CD4-positive, alpha-beta T cell (primary cell): ENCODE measurements around the gene LGALS8. TPM values are rescaled to one million over a fixed set of nuclear protein-coding genes. Genes with fewer than 3 reads are reported as not detected.

Experiments
- ATAC-seq: fragments of 200-7000 bp; cut with Tn5 transposase; one replicate; pipeline ENCODE4 v1.10.0; 2022; ENCODE audit warnings: mild to moderate bottlenecking; ENCODE audit not compliant: poor library complexity
- CTCF ChIA-PET: fragments of 350-600 bp; sonication (Branson Sonifier 250); formaldehyde crosslinking; loops from one replicate; lab custom pipeline; 2021; ENCODE audit warnings: antibody characterized with exemption, inconsistent platforms; lab: Charles Lee
- POLR2A ChIA-PET: fragments of 350-600 bp; sonication (Branson Sonifier 250); formaldehyde crosslinking; loops from one replicate; lab custom pipeline; 2021; ENCODE audit warnings: antibody characterized with exemption, inconsistent platforms; lab: Charles Lee
- DNase-seq, 14 experiments: peaks; one replicate each; pipeline ENCODE4 v3.0.0-alpha.2; 2013 to 2020; ENCODE audit warnings: mixed read lengths in 2 of 14
- H3K27ac ChIP-seq, 2 donors: one replicate each; pipeline versions ENCODE4 v1.5.1 to v1.7.0; 2013; ENCODE audit warnings: low read length in 2 of 2, low read depth in 1 of 2, mild to moderate bottlenecking in 1 of 2
- H3K27me3 ChIP-seq, 2 experiments: 1 replicate in 1 of 2; 2 replicates in 1 of 2; pipeline versions ENCODE4 v1.6.1 to v1.7.0; 2013; ENCODE audit warnings: low read length in 2 of 2, control low read depth in 1 of 2, mild to moderate bottlenecking in 1 of 2, moderate library complexity in 1 of 2; ENCODE audit not compliant: insufficient read depth in 2 of 2, control insufficient read depth in 1 of 2
- H3K36me3 ChIP-seq: one replicate; pipeline ENCODE4 v1.6.1; 2013; ENCODE audit warnings: low read length, control low read depth; ENCODE audit not compliant: insufficient read depth
- H3K4me1 ChIP-seq: one replicate; pipeline ENCODE4 v1.6.1; 2013; ENCODE audit warnings: low read length, control low read depth; ENCODE audit not compliant: insufficient read depth
- H3K4me3 ChIP-seq: one replicate; pipeline ENCODE4 v1.5.1; 2013; ENCODE audit warnings: mild to moderate bottlenecking, low read length, moderate library complexity
- H3K9me3 ChIP-seq, 2 experiments: 1 replicate in 1 of 2; 2 replicates in 1 of 2; pipeline versions ENCODE4 v1.6.1 to v1.7.0; 2013; ENCODE audit warnings: low read length in 2 of 2, mild to moderate bottlenecking in 2 of 2, control low read depth in 1 of 2, moderate library complexity in 1 of 2; ENCODE audit not compliant: control insufficient read depth in 1 of 2, insufficient read depth in 1 of 2
- H3K27ac Mint-ChIP-seq: one replicate; pipeline ENCODE4 v1.8.0; 2020; ENCODE audit warnings: mixed read lengths
- H3K27me3 Mint-ChIP-seq: one replicate; pipeline ENCODE4 v1.8.0; 2021; ENCODE audit warnings: mixed read lengths
- H3K36me3 Mint-ChIP-seq: one replicate; pipeline ENCODE4 v1.8.0; 2021; ENCODE audit warnings: low read depth, mixed read lengths
- H3K4me1 Mint-ChIP-seq: one replicate; pipeline ENCODE4 v1.8.0; 2021; ENCODE audit warnings: low read depth, mixed read lengths
- H3K4me3 Mint-ChIP-seq: one replicate; pipeline ENCODE4 v1.8.0; 2020; ENCODE audit warnings: mild to moderate bottlenecking, mixed read lengths
- H3K9me3 Mint-ChIP-seq: one replicate; pipeline ENCODE4 v1.8.0; 2020; ENCODE audit warnings: mixed read lengths
- CTCF ChIP-seq: fragments of 200-600 bp; IDR thresholded peaks from one replicate; pipeline ENCODE4 v1.8.0; 2022; ENCODE audit warnings: antibody characterized with exemption, mild to moderate bottlenecking
- intact Hi-C, 2 experiments: fragments of 100-400 bp; cut with DNase I in 1 of 2; cut with micrococcal nuclease in 1 of 2; formaldehyde crosslinking; loops; one replicate each; pipeline versions ENCODE4 v1.15.1 to v1.9.0; 2023 to 2025; cut with DNase I, micrococcal nuclease
- total RNA-seq, 174 experiments: library from RNA in 2 of 174; stranded (reverse) in 2 of 174; gene quantifications; one replicate each; pipeline ENCODE4 v1.2.3 and lab custom pipeline; 2021 to 2026

The LGALS8 gene
- total RNA-seq, 2 experiments from 2014 or later = 138 to 144 TPM

- peak overlapping the region; percentile 99 for H3K4me3 Mint-ChIP-seq
- H3K36me3 ChIP-seq = peaks cover 21% of the 10 kb centered on the region
- H3K4me1 ChIP-seq = peaks cover 14% of the 10 kb centered on the region
- H3K9me3 Mint-ChIP-seq = no peaks in the 10 kb centered on the region
- peak overlapping the region; percentile 97 for H3K27ac Mint-ChIP-seq
- ChIA-PET POLR2A (interaction anchor here (0.8 to 1.5 kb wide), 4 partner anchors 8 to 82 kb away, joined by 3 to 6 read pairs (median 4); partner anchors contain the start of gene HEATR1), CTCF (no interaction called here)
- peaks cover 37% of the 10 kb centered on the region for H3K36me3 Mint-ChIP-seq
- peaks cover 45% of the 10 kb centered on the region for H3K4me1 Mint-ChIP-seq
- H3K27me3 Mint-ChIP-seq = no peaks in the 10 kb centered on the region
- peak in 2 of 14 experiments; percentile 18 to 36 for DNase-seq
- no peaks in the 10 kb centered on the region for H3K27me3 ChIP-seq
- peak overlapping the region; percentile 82 to 85 for H3K27ac ChIP-seq
- no peak for TF ChIP-seq CTCF
- intact Hi-C loops = loop anchor here (5.0 to 10.0 kb wide), 5 partner anchors 79 to 274 kb away; partner anchors contain the start of genes ERO1B (in 2 of the 2), HEATR1 (in 2 of the 2) and MTR (in 1 of the 2)
- H3K4me3 ChIP-seq = peak overlapping the region; percentile 82
- H3K9me3 ChIP-seq = no peaks in the 10 kb centered on the region
- no peak for ATAC-seq
These were observed 662 bp upstream of the LGALS8 start for GRCh38 chr1:236522937-236523703.

DNA sequence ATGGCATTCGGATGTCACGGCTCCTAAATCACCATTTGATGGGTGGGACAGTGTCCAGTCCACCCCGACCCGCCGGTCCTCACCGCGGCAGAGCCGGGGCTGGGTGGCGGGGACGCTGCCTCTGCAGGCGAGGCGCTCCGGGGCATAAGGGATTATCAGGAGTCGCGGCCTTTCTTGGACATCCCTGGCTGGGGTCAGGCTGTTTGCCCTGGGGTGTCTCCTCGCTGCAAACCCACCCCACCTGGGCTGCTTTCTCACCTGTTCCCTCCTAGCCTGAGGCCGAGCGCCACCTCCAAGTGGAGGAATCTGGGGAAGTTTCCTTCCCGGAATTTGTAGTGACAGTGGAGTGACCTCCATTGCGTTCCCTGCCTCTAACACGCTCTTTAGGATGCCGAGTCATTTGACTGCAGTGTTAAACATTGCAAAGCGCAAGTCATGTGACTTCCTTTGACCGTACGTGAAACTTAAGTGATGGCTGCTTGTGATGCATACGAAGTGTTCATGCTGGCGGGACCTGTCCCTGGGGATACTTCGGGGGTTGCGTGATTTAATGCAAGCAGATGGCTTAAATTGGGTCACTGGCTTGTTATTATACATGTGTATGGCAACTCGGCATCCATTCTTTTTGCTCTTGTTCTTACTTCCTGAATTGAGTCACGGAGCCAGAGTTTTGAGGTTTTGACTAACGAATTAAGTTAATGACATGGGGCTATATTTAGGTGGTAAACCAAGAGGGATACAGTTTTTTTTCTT, 536 bp downstream of the LGALS8 start:
- peak overlapping the region; percentile 82 for H3K4me3 ChIP-seq
- POLR2A ChIA-PET = interaction anchor here (0.7 to 1.8 kb wide), 9 partner anchors 8 to 1193 kb away, joined by 3 to 7 read pairs (median 4); partner anchors contain the start of gene HEATR1
- Mint-ChIP-seq H3K36me3 (peaks cover 45% of the 10 kb centered on the region), H3K4me3 (peak overlapping the region; percentile 99), H3K9me3 (no peaks in the 10 kb centered on the region), H3K4me1 (peaks cover 43% of the 10 kb centered on the region), H3K27me3 (no peaks in the 10 kb centered on the region), H3K27ac (peak overlapping the region; percentile 97)
- peak; percentile 28 to 88 (median 52) for DNase-seq
- ATAC-seq = peak; percentile 84
- CTCF ChIA-PET = no interaction called here
- H3K27ac ChIP-seq = peak overlapping the region; percentile 82 to 85
- no peak for TF ChIP-seq CTCF
- peaks cover 25% of the 10 kb centered on the region for H3K36me3 ChIP-seq
- intact Hi-C loops = loop anchor here (5.0 to 10.0 kb wide), 5 partner anchors 78 to 273 kb away; partner anchors contain the start of genes ERO1B (in 2 of the 2), HEATR1 (in 2 of the 2) and MTR (in 1 of the 2)
- peaks cover 12% of the 10 kb centered on the region for H3K4me1 ChIP-seq
- H3K27me3 ChIP-seq = no peaks in the 10 kb centered on the region
- H3K9me3 ChIP-seq = no peaks in the 10 kb centered on the region

DNA sequence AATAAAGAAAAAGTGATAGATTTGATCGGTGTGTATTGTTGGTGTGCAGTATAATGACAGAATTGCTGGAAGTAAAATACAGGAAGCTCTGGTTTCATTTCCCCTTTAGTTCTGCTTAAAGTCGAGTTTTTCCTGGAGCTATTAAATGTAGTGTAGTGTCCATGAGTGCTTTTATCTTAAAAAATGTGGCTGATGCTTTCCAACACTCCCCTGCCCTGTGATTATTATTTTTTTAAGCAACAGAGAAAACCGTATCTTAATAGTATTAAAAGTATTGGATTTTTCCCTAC, 1.1 kb downstream of the LGALS8 start:
- no peaks in the 10 kb centered on the region for H3K9me3 ChIP-seq
- peaks cover 12% of the 10 kb centered on the region for H3K4me1 ChIP-seq
- Mint-ChIP-seq H3K36me3 (peaks cover 47% of the 10 kb centered on the region), H3K9me3 (no peaks in the 10 kb centered on the region), H3K27me3 (no peaks in the 10 kb centered on the region), H3K4me1 (peaks cover 40% of the 10 kb centered on the region), H3K4me3 (peak overlapping the region; percentile 99), H3K27ac (peak overlapping the region; percentile 97)
- intact Hi-C loops = loop anchor here (5.0 to 10.0 kb wide), 5 partner anchors 77 to 272 kb away; partner anchors contain the start of genes ERO1B (in 2 of the 2), HEATR1 (in 2 of the 2) and MTR (in 1 of the 2)
- CTCF ChIA-PET = no interaction called here
- ATAC-seq (no peak), DNase-seq (no peak)
- POLR2A ChIA-PET = interaction anchor here (0.7 to 1.8 kb wide), 6 partner anchors 8 to 1193 kb away, joined by 3 to 7 read pairs (median 4); partner anchors contain the start of gene HEATR1
- H3K27me3 ChIP-seq = no peaks in the 10 kb centered on the region
- peak overlapping the region; percentile 82 to 85 for H3K27ac ChIP-seq
- TF ChIP-seq CTCF = no peak
- H3K4me3 ChIP-seq = peak overlapping the region; percentile 82
- peaks cover 26% of the 10 kb centered on the region for H3K36me3 ChIP-seq
